HG02852 (cell line): Measurements from ENCODE around the gene TSHZ3.

Experiments used
- ATAC-seq: cut with Tn5 transposase; IDR thresholded peaks from one replicate; pipeline ENCODE4 v1.9.1; 2021; ENCODE audit warnings: mild to moderate bottlenecking, moderate library complexity; ENCODE audit not compliant: unreplicated experiment

The TSHZ3 gene

DNA sequence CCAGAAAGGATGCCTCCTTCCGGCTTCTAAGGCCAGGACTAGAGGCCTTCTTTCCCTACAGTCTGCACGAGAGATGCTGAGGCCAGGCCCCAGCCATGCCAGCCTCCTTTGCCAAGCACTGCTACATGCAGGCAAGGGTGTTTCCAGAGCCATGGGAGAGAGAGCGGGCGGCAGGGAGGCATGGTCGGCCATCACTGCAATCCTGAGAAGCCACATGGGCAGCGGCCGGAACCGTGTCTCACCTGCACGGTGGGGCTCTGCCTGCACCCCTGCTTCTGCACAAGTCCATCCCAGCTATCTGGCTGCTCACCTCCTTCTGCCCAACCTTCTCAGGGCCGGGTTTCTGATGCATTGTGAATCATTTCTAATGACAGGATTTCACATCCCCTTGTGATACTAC is 35.1 kb downstream of the TSHZ3 start:
- no peak for ATAC-seq

DNA sequence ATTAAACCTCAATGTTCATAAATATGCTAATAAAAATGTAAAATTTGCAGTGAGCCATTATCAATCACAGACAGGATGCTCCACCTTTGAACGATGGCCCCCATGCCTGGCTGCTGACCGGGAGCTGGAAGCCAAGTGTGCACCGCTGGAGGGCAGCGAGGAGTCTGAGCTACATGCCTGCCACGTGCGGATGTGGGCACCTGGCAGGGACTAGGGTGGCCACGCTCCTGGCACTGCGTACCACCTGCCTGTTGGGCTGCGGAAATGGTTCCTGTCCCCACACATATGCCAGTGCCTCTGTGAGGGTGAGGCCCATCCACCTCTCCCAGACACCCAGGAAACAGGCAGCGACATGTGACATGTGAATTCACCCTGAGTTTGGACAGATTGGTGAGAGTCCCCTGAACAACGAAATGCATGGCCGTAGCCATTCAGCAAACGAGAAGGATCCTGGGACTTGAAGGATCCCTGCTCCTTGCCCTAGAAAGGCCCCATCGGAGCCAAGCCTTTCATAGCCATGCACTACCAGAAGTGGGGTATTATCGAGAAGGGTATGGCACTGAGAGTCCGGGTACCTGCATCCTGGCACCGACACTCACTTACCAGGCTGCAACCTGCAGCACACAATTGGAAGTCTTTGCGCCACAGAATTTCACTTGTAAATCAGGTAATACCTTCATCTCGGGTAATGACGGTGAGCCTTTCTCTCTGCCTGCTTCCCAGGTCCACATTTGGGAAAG is 35.8 kb downstream of the TSHZ3 start:
- ATAC-seq, result no peak

DNA sequence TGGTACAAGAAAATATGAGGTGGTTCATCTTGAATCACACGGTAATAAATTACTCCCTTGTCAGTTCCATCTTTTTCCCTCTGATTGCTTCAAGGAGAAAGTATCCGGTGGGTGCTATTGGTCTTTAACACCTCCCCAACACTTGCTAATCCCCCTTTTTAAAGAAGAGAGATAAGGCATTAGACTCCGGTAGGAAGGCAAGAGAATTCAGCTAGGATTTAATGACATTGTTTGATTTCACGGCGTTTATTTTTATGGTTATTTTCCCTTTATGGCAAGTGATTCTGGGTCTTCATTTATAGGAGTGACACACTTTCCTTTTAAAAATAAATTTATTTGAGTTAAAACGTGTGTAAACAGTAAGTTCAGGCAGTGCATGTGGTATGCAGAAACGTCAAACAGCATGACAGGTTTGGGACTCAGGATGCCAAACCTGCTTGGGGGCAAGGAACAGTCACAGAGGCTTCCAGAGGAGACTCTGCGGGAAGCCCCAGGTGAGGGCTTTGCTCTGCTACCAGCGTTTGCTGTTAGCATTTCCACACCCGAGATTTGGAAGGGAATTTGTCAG is 36.5 kb downstream of the TSHZ3 start:
- no peak for ATAC-seq

DNA sequence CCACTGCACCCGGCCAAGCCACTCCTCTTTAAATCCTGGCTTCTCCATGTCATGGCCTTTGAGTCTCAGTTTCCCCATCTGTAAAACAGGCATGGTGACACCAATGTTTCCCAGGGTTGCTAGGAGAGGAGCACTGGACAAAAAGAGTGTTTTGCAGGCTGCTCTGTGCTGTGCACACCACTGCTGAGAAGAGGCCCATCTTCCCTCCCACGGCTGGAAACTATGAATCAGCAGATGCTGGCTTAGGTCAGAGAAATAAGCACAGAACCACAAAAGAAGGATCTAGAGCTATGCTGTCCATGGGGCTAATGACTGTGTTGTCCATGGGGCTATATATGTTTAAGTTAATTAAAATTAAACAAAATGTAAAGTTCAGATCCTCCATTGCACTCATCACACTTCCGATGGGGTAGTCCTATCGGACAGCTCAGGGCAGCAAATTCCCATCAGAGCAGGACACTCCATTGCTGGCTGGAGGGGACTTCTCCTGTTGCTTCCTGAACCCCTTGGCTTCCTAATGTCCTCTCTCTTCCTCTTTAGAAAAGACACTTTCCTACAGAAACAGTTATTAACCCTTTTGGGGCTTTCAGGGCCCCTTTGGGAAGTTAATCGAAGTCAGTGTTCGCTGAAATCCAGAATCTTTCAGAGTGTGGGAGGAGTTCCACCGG is 37.1 kb downstream of the TSHZ3 start:
- ATAC-seq, result no peak

DNA sequence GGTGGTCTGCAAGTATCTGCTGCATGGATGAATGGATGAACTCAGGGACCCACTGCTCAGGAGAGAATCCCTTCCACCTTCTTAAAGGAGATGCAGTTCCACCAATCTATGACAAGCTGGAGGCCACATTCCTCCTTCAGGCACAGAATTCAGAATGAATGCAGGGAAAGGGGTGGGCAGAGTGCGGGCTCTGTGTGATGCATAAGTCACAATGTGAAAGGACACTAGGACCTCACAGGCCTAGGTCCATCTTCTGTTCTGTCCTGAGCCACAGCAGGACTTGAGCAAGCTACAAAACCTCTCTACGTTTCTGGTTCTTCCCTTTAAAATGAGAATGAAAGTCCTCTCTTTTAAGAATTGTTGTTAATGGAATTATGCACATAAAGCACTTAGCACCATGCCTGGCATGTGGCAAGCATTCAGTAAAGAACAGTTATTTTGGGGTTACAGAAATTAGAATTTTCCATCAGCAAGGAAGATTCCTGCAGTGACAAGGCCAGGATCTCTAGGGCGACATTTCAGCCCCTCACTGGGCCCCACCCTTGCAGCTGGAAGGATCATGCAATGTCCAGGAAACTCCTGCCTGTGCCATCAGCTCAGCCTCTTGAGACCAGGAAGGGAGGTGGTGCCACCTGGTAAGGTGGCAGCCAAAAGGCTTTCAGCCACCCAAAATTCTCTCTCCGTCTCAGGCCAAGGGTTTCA is 38.7 kb downstream of the TSHZ3 start:
- ATAC-seq, result no peak

DNA sequence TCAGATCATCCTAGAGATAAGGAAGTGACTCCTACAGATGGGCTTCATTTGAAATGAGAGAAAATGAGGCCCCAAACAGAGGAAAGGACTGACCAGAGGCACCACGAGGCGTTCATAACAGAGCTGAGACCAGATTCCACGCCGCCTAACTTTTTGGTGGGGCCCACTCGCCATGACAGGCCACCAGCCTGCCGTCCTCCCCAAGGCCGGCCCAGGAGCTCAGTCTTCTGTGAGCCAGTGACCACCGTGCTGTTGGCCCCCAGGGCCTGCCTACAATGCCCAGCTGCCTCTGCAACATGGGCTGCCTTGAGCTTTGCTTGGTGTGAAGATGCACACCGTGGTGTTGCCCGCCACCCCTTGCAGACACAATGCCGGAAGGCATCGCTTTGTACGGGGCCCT is 40.5 kb downstream of the TSHZ3 start:
- ATAC-seq, result no peak

DNA sequence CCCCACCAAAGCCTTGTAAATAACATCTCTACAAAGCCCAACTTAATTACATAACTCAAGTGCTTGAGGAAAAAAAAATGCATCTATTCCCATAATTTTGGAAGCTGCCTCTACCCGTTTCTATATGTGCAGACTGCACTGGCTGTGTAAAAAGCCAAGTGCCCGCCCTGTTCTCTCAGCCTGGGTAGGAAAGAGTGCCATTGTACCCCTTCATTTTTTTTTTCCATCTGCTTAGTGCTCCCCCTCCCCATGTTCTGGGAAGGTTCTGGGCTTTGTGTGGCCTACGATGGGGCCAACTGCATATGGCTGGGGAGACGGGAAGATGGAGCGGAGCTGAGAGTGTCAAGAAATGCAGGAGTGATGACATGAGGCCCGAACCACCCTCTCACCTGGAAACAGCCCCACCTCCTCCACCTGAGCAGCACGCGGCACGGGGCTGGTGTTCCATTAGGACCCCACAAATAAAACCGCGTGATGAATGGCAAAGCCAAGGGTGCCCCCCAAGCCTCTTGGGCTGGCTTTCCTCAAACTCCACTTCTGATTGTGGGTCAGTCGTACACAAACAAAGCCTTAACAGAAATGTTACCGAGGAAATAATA is 42.1 kb downstream of the TSHZ3 start:
- ATAC-seq, result no peak

DNA sequence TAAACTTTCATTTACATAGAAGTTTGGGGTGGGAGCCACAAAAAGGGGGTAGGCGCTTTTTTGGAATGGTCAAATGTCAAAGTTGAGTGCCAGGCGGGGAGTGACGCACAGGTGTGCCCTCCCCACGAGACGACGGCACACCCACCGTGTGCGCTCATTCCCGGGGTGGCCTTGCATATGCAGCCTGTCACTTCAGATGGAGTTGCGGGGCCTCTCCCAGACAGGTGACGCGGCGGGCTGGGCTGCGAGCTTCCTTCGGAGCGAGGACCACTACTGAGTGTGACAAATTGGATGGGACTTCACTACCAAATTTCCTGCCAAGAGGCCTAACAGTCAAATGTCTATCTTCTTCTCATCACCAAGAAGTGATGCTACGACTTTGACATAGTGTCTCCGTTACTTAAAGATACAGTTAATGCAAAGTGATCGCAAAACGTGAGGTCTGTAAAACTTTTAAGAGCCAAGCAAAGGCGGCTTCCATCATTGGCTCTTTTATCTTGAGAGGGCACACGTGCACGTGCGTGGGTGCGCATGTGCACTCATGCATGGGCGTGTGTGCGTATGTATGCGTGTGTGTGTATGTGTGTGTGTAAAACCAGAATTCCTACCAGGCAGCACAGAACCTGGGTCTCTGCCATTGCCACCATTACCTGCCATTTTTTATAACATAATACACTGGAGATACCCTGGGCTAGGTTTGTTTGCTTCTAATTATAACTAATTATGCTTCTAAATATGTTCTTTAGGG is 43.1 kb downstream of the TSHZ3 start:
- no peak for ATAC-seq

DNA sequence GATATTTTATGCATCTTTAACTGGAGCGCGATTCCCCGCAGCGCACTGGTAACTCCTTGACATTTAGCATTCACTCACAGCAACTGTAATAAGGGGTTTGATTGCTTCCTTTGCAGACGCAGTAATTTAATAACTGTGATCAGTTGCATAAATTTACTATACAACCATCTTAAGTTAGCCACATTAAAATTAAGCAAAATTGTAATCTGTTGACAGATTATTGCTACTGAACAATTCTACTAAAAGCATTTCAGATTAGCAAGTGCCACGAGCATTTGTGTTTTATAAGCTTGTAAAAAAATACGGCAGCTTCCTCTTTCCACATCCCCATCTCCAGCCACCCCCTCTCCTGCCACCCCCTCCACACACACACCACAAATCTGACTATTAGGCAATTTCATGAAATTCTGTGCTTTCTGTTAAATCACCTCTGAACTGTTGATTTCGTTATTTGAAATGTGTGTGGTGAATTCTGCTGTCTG is 44.4 kb downstream of the TSHZ3 start:
- no peak for ATAC-seq

DNA sequence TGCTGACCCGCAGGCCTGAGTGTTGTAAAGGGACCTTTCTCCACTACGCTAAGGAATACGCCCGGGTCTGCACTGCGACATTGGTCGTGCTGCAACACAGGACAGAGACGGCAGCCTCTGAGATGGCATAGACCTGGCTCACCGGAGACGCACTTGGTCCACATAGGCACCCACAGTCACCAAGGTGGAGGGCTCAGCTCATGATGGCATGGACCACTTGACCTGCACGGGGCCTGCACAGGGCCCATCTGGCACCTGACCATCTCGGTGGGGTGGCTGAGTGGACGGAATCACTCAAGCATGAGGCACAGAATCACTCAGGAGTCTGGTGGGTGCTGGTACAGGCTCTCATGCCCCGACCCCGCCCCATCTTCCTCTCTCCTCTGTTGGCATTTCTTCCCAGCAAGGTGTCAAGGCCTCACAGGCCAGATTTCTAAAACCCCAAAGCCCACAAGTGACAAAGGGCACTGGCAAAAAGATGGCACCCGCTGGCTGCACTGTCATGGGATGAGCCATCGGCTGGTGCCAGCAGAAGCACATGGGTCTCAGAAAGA is 45.9 kb downstream of the TSHZ3 start:
- no peak for ATAC-seq

DNA sequence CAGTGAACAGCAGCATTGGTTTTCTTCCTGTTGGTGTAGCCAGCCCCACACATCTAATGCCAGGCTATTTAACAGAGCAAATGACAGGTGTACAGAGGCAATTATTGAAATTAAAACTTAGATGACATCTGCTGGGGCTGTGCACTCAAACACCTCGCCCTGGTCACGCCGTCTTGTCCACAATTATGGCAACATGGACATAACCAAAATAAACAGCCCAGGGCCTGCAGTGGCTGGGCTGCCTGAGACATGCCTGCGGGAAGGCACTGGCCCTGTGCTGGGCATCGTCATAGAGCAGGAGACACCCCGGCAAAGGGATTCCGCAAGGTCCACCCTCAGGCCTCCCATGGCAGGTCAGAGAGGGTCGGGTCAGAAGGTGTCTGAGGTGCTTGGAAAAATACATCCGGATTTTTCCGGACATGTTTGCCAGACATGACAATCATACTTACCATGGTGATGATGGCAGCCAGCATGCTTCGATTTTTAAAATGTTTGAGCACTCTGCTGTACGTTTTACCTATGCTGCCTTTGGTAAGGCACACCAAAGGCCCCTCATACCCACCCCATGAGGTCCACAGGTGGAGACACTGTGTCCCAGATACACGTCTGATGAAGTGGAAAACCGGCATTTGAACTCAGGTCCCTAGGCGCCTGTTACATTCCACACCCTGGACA is 47.8 kb downstream of the TSHZ3 start:
- no peak for ATAC-seq

DNA sequence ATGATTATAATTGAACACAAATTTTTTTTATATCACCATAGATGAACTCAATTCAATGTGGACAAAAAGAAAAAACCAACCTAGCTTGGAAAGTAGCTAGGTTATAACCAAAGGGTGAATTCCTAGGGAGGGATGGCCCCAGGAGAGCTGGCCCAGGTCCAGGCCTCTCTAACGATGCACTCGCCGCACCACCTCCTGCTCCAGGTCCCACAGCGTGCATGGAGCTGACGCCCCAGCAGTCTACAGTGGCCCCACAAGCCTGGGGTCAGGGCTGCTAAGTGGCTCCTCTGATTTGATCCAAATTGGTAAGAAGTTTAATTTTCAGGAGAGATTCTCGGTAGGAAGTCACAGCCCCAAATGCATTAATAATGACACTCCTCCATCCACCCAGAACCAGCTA is 48.8 kb downstream of the TSHZ3 start:
- ATAC-seq, result no peak

DNA sequence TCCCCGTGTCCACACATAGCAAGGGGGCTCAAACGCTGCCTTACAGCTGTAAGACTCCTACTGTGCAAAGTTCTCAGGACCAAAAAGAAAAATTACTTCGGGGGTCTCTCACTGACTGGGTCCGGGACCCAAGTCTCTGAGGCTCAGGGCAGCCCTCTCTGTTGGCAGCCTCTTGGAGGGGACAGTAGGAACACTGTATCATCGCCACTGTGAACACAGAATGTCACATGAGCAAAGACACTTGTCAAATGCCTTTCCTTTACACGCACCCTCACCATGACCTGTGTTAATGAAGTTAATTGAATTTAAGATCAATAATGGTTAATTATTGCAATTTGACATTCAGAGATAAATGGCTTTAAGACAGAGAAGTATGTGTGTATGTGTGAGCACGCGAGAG is 49.6 kb downstream of the TSHZ3 start:
- no peak for ATAC-seq

DNA sequence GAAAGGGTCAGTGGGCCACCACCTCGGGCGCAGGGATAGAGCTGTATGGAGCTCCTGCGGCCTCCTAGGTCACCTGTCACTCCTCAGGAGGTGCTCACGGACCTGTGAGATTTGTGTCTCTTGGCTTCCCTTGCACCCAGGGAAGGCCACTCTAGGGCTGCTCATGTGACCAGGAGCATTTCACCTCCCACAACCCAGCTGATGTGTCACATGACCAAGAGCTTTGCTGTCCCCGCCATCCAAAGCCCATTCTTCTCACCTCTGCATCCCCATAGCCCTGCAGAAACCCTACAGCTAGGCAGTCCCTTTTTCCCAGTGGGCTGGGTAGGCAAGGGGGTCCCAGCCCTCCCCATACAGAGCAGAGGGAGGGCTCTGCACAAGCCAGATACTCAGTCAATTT is 51.2 kb downstream of the TSHZ3 start:
- ATAC-seq, result no peak

DNA sequence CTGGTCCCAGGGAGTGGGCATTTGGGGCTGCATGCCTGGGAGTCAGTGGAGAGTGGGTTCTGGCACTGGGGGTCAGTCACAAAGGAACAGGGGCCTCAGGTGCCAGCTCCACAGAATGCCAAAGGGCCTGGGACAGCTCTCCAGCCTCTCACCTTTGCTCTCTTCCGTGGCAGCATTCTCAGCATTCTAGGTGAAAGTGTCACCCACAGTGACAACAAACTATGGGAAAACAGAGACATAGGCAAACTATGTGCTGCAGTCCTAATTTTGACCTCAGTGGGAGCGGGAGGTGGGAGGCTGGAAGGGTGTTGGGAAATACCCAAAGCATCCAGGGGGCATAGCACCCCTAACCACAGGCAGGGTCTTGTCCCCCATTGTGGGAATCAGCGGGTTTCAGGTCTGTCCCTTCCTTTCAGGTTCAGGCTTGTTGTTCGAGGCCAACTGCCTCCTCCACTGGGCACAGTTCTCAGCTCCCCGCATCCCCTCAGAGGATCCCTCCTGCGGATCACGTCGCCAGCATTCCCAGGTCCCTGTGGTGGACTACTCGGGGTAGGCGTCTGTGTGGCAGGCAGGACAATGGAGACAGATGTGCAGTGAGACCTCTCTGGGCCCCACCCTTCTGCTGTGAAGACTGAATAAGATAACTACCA is 52.4 kb downstream of the TSHZ3 start:
- no peak for ATAC-seq

DNA sequence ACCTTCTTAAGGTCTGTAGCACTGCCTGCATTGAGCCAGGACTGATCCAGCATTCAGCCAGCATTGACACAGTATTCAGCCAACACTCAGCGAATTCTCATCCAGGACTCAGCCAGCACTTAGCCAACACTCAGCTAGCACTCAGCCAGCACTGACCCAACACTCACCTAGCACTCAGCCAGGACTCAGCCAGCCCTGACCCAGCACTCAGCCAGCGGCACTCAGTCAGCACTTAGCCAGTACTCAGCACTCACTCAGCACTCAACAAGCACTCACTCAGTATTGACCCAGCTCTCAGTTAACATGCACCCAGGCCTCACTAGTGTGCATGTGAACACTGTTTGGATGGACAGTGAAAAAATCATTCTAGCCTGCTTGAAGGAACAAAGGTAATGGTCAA is 55.0 kb downstream of the TSHZ3 start:
- no peak for ATAC-seq

DNA sequence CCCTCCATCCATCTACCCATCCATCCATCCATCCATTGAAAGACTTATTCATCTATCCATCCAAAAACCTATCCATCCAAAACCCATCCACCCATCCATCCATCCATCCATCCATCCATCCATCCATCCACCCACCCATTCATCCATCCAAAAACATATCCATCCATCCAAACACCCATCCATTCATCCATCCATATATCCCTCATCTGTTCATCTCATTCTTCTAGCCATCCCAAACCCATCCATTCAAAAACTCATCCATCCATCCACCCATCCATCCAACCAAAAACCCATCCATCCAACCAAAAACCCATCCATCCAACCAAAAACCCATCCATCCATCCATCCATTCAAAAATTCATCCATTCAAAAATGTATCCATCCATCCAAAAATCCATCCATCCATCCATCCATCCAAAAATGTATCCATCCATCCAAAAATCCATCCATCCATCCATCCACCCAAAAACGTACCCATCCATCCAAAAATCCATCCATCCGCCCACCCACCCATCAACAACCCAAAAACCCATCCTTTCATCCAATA is 56.5 kb downstream of the TSHZ3 start:
- no peak for ATAC-seq

DNA sequence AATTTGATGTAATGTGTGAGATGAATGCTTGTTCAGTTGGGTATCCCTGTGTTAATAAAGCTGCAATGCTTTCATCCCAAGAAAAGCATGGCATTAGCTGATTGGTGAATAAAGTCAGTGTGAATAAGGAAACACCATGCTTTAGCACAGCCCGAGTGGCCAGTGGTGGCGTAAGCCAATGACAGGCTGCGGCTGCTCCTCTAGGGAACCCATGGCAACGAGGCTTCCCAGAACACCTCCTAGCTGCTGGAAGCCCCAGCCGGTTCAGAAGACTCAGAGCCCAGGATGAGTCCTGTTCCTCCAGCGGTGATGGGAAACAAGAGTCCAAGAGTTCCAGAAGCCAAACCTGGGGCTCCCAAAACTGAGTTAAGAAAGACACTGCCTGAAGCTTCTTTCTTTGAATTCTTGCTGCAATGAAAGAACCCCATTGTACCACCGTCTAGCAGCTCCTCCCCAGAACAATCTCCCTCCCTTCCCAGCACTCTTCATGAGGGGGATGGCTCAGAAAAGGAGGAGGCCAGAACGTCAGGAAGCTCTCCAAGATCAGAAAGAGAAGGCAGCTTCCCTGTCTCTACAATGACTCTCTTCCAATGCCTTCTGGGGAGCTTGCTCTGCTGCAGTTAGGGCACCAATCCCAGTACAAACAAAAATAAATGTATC is 58.2 kb downstream of the TSHZ3 start:
- no peak for ATAC-seq
